ENCODE results near the gene GPBP1L1. TPM values are rescaled to one million over a fixed set of nuclear protein-coding genes. Genes with fewer than 3 reads are reported as not detected.

GPBP1L1 gene
- polyA plus RNA-seq, 5 donors, result 87.8 to 131 (median 118) TPM

DNA sequence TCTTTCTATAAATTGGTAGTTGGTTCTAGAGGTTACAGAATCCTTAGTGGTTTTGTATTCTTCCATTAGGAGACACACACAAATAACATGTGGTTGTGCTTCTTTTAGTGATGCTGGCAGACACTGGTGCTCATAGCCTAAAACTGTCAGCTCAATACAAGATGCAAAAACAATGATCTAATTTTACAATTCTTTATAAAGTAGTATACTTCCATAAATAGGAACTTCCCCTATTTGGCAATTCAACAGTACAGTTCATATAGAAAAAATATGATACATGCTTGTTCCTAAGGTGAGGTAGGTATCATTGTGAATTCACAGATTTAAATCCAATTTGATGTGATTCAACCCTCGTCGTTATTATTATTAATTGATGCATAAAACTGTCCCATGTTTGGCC is 41.7 kb downstream of the GPBP1L1 start:
- no peak for DNase-seq

DNA sequence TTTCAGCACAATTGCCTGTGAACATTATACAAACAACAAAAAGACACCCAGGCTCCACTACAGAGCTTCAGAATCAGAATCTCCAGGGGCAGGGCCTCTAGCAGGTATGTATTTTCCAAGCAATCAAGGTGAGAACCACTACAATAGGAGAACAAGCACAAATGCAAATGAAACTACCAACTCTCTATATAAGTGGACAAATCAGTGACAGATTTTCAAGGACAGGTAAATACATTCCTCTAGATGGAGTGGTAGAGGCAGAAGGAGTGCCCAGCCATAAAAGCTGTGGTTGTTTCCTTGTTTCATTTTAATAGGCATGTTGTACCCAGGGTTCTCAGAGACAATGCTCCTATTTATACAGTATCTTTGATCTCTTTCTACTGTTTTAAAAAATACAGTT is 42.4 kb downstream of the GPBP1L1 start:
- DNase-seq, result peak in 1 of 2 donors; percentile 8

DNA sequence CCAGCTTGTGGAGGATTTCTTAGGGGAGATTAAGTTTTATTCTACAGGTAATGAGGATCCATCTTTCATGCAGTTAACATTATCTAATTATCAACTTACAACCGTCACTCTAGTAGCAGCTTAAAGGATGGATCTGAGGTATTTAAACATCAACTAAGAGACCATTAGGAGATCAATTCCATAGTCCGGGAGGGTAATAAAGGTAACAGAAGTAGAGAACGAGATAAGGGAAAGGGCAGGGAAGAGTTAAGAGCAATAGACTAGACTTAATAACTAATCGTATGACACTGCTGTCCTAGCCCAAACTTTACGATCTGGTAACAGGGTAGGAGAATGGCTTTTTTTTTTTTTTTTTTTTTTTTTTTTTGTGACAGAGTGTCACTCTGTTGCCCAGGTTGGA is 43.0 kb downstream of the GPBP1L1 start:
- DNase-seq, result no peak

DNA sequence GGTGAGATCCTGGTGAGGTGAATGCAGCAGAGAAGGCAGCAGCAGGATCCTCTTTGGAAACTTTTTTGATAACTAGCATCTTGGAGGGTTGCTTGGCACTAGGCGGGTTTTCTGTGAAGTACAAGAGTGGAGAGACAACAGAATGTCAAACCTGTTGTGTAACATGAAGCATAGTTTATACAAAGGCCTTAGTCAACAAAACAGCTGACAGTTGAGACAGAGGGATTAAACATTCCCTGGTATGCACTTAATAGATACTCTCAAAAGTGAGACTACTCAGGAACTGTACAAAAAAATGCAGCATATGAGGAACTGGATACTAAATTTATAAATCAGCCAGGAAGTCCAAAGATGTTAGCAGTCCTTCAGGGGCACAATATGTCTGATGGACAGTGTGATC is 46.0 kb downstream of the GPBP1L1 start:
- no peak for DNase-seq

DNA sequence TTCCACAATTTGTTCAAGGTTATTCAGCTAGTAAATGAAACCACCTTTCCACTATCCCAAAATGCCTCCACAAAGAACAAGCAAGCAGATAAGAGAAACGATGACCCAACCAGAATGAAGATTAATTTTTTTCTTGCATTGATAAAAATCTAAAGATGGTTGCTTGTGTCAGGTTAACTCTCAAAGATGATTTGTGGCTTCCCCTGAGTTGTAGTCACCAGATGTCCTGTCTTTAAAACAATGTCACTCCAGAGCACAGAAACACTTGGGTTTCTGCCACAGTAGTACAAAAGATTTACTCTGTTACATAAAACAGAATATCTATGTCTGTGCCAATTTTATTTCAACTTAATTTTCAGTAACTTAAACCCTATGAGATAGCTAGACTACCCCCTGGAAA is 51.1 kb downstream of the GPBP1L1 start:
- DNase-seq, result no peak

DNA sequence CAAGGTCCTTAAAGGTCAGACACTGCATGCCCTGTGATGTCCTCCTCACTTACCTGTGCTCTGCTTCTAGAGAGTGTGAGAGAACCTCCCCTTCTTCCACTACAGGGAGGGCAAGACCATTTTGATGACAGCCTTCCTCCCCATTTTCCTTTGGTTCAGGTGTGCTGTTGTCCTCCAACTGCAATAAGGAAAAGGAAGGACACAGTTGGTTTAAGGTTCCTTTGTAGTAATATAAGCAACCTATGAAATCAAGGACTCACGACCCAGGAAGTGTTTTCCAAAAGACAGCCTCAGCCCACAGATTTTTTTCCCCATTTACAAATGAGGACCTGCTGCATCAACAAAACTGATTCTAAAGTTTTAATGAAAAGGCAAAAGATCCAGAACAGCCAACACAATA is 55.9 kb downstream of the GPBP1L1 start:
- DNase-seq, result no peak

DNA sequence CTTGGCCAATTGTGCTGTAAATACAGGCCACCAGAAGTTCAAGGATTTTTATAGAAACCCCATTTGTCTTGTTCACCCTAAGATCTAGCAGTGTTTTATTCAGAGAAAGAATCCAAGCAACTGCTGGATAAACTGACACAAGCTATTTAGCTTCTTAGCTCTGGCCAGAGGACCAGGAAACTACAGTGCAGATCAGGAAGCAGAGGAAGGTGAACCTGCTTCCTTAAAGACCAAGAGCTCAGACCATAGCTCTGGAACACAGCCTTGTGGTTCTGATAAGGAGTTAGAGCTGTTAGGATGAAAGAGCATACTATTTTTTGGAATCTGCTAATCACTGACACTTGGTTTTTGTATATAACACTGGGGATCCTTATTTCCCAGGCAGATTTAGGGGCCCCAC is 57.3 kb downstream of the GPBP1L1 start:
- no peak for DNase-seq

DNA sequence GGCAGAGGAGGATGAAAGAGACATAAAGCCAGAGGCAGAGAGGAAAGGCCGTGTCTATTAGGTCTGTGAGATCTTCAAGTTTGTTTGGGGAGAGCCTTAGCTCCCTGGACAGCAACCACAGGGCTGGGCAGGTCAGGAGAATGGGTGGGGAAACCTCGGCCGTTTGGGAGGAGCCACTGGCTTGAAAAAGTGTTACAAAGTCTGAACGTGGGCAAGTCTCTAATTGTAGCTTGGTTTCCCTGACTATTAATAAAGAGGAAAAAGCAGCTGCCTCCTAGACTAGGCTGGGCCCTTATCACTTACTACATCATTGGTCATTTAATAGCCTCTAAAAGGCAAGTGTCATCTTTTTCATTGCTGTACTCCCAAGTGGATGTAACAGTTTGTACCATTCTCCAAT is 62.4 kb downstream of the GPBP1L1 start, which contains the start of gene CCDC17:
TSS of gene CCDC17 (minus strand) at position 83 of the 400 bp plus-strand sequence. CDS start 145 bp downstream, outside the sequence.
- no peak for DNase-seq

DNA sequence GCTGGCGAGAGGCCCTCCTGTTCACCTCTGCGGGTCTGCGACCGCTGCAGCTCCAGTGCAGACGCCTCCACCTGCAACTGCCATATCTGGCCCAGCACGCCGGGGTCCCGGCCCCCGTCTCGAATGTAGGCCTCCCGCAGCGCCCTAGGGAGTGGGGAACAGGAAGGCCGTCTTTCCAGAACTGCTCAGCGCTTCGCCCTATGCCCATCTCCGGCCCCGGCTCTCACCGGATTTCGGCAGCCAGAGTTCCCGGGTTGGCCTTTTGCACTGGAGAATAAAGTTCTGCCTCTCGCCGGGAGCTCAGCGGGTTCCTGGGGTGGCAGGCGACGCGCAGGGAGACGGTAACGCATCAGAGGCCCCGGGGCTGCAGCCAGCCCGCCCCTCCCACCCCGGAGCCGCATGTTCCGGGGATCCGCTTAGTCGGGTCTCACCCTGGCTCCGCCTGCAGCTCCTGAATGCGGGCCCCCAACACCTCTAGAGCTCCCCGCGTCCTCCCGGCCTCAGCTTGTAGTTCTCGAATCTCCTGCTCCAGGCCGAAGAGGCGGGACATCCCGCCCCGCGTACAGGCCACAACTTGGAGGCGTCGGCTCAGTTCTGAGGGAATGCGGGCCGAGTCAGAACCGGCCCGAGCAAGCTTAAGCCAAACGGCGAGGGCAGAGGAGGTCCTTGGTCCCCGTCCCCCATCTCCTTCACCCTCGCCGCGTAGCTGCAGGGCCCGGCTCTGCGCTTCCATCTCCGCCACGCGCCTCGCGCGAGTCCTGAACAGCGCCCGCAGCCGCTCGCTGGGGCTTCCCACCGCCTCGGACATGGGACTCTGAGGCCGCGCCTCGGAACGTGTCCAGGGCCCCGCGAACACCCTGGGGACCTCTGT is 63.6 kb downstream of the GPBP1L1 start:
- peak in 1 of 2 donors; percentile 18 for DNase-seq

DNA sequence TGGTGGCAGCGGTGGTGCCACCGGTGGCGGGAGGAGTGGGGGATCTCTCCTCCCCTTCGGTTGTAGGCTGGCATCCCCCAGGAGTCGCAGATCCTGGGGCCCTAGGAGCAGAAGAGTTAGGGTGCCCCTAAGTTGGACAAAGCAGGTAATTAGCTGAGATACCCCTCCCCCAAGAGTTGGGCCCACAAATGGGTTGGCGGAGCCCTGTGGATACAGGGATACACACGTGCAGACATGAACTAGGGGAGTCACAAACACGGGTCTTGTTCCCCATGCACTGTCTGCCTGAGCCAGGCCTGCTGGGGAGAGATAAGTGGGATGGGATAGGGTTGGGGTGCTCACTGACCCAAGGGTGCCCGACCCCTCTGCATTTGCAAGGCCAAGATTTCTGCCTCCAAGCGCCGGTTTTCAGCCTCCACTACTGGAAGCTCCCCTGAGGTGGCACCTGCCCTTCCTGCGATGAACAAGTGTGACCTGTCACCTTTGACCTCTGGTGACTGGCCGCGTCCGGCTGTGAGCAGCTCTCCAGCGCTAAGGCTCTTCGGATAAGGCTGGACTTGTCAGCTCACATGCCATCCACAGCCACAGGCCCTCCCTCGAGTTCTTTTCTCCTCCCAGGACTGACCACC is 64.3 kb downstream of the GPBP1L1 start:
- DNase-seq, result no peak

DNA sequence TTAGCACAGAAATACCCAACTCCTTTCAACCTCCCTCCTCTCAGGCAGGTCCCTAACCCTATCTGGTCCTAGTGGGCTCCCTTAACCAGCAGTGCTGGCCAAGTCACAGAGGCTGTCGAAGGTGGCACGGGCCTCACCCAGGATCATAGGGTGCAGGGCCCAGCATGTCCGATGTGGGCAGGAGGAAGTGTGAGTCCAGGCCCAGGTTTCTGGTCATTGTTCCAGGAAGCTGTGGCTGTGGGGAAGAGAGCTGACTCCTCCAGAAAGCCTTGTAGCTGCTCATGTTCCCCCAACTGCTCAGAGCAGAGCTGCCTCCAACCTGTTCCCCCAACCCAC is 64.9 kb downstream of the GPBP1L1 start:
- no peak for DNase-seq

DNA sequence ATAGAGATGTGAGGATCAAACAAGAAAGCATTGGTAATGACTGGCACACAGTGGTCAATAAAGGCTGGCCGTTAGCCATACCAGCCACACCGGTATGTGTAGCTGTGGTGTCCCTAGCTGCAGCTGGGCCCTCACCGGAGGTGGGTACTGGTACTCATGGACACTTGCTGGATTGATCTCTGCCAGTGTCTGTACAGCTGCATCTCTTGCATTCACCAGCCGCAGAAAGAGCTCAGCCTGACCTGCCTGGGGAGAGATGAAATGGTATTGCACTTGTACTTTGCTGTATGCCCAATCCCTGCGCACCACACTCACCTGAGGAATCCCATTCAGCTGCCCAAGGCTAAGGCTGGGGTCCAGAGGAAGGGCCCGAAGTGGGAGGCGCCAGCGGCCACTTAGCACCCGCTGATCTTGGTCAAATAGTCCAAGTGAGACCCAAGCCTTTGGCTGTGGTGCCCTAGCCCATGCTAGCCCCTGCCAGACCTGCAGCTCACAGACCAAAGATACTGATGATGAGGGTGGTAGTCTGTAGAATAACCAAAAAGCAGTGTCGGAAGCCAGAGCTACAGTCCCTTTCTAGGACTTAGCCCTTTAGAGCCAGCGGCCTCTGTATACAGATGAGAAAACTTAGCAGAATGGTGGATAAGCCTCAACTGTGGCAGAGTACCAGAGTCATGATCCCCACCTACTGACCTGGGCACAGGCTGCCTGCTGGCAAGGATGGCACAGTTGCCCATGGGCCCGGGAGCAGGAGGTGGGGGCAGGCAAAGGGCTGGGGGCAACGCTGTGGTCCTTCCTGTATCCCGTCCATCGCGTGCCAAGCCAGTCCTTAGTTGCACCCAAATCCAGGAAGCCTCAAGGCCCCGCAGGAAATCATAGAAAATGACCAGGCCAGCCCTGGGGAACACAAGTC is 65.5 kb downstream of the GPBP1L1 start:
- no peak for DNase-seq

DNA sequence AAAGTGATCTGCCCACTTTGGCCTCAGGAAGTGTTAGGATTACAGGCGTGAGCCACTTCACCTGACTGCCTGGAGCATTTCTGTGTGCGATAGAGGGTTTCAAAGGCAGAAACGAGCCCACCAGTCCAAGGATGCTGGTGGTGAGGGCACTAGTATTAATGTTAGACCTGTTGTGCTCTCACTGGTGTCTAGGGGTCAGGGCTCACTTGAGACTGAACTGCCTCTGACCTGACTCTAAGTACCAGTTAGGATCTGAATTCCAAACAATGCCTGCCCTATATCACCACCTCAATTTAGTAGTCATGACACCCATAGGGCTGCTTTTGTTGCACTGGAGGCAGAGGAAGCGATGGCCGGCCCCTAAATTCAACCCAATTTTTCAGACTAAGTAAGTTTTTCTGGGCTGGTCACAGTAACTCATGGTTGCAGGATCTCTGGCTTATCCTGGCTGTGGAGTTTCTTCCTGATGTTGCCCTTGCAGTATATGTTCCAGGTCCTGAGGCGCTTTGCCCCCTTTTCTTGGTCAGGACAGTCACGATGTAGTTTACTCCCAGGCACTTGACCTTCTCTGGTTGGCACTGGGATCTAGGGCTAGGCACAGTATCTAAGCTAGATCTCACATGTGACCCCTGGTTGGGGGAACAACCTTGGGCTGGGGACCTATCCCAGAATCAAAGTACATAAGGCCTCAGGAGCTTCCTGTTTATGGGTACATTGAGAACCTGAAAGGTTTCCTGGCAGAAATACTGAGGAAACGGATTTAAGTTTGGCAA is 67.0 kb downstream of the GPBP1L1 start:
- no peak for DNase-seq

DNA sequence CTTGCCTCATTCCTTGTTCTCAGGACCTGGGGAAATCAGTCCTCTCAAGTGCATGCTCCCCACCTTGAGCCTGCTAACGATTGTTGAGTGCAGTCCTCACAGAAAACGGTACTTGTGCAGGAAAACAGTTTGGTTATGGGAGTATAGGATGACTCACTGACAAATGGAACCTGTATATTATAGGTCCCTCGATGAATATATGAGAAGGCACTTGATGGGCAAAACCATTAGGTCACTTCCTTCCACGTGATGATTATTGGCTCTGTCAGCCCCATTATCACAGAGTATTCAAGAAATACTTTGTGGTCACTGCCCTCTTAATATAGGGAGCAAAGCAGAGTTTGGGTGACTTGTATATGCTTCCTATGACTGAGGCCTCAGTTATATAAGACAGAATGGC is 68.7 kb downstream of the GPBP1L1 start:
- DNase-seq, result no peak

DNA sequence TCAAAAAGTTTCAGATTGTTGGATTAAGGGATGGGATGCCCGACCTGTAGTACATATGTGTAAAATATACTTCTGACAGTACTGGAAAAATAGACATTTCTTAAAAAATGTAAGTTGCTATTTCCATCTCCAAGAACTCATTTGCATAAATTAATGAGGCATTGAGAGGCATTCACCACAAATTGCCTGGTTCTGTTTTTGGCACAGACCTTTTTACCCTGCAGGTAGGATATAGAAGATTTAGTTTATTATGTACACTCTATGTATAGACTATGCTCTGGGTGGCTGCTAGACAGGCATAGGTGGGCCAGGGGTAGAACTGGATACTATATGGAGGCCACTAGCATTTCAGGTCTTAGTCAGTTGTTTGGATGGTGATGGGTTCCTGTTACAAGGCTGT is 70.4 kb downstream of the GPBP1L1 start:
- no peak for DNase-seq

DNA sequence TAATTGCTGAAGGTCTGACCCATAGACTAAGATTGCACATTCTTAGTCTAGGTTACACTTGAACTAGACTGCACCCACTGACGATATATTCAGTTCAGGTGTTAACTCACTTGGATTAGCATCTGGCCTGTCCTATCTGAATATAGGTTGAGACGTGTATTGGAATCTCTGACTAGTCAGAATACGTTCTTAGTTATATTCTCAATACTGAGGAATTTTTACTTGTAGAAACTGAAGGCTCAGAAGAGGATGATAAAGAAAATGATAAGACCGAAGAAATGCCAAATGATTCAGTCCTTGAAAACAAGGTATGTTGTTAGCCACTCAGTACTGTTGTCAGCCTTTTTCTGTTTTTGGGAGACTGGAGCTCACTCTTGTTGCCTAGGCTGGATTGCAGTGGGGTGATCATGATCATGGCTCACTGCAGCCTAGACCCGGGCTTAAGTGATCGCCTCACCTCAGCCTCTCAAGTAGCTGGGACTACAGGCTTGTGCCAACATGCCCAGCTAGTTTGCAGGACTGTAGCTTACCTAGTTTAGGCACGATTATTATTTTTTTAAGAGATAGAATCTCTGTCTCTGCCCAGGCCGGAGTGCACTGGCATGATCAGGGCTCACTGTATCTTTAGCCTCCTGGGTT is 73.3 kb downstream of the GPBP1L1 start:
- no peak for DNase-seq

DNA sequence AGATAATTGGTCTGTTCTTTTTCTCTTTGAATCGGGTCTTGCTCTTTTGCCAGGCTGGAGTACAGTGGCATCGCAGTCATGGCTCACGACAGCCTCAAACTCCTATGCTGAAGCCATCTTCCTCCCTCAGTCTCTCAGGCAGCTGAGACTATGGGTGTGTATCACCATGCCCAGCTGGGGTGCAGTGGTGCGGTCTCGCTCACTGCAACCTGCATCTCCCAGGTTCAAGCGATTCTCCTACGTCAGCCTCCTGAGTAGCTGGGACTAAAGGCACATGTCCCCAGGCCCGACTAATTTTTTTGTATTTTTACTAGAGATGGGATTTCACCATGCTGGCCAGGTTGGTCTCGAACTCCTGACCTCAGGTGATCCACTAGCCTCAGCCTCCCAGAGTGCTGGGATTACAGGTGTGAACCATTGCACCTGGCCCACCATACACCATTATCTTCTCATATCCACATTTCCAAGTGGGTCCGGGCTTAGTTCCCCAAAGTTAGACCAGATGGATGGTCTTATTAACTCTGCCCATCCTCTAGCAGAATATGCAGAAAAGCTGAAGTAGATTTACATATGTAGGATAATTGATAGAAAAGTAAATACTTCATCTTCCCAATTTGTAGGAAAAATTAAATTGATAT is 75.6 kb downstream of the GPBP1L1 start:
- no peak for DNase-seq

DNA sequence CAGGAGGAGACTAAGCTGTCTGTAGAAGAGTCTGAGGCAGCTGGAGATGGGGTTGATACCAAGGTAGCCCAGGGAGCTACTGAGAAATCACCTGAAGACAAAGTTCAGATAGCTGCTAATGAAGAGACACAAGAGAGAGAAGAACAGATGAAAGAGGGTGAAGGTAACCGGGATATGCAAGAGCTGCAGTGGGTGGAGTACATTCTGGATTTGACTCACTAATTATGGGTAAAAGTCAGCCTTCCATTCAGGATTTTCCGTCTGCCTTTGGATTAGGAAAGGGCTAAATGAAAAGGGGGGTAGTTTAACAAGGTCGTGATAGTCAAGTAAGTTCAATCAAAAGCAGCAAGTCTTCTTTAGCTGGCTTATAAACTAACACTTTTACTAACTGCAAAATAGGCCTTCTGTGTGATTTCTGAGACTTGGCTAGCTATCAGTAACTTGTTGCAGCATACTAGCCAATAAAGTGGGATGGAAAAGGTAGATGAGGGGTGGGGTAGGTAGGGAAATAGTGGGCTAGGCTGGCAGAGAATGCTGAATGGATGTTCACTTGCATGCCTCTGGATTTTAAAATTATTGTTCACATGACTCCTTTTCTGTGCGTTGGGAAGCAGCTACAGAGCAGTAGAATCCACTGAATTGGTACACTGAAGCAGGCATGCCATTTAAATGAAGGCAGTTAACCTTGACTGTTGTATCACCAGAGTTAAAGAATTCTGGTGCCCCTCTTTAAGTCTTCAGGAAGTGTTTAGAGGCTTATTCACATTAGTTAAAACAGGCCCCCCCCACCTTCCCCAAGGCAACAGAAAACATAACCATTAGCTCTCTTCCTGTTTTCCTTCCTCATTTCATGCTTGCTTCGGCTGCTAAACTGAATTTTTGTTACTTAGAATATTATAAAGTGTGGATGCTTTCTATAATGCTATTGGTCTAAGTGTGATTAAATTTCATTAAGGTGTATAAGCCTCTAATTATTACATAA is 77.9 kb downstream of the GPBP1L1 start:
- DNase-seq, result no peak

DNA sequence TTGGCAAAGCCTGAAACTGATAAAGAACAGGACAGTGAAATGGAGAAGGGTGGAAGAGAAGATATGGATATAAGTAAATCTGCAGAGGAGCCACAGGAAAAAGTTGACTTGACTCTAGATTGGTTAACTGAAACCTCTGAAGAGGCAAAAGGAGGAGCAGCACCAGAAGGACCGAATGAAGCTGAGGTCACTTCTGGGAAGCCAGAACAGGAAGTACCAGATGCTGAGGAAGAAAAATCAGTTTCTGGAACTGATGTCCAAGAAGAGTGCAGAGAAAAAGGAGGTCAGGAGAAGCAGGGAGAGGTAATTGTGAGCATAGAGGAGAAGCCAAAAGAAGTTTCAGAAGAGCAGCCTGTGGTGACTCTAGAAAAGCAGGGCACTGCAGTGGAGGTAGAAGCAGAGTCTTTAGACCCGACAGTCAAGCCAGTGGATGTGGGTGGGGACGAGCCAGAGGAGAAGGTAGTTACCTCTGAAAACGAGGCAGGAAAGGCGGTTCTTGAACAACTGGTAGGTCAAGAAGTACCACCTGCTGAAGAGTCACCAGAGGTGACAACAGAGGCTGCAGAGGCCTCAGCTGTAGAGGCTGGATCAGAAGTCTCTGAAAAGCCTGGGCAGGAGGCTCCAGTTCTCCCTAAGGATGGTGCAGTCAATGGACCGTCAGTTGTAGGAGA is 78.8 kb downstream of the GPBP1L1 start:
- no peak for DNase-seq
